ENCODE data around the gene NKD1.

Gene NKD1

GRCh38 chr16:50627419-50627818 lies 79.2 kb downstream of the NKD1 start:
- peak in 12 of 51 donors; percentile 6 to 26 (median 13) for DNase-seq

- no peak for DNase-seq
Observed at GRCh38 chr16:50628156-50628802, 80.1 kb downstream of the NKD1 start.

- DNase-seq = no peak
Observed at GRCh38 chr16:50629334-50629733, 81.1 kb downstream of the NKD1 start.

- DNase-seq = no peak
Observed at GRCh38 chr16:50630394-50631020, 82.3 kb downstream of the NKD1 start.

GRCh38 chr16:50631249-50631984 lies 83.2 kb downstream of the NKD1 start:
- no peak for DNase-seq

GRCh38 chr16:50631985-50632576 lies 83.9 kb downstream of the NKD1 start:
- DNase-seq = no peak

- no peak for DNase-seq
Observed at GRCh38 chr16:50632927-50633800, 85.0 kb downstream of the NKD1 start.

GRCh38 chr16:50634090-50634489 lies 85.9 kb downstream of the NKD1 start:
- DNase-seq = no peak

- DNase-seq = no peak
Observed at GRCh38 chr16:50634947-50635346, 86.8 kb downstream of the NKD1 start.

- DNase-seq = no peak
Observed at GRCh38 chr16:50635505-50636392, 87.6 kb downstream of the NKD1 start.

GRCh38 chr16:50636753-50637374 lies 88.7 kb downstream of the NKD1 start:
- no peak for DNase-seq

- DNase-seq = no peak
Observed at GRCh38 chr16:50637716-50638602, 89.8 kb downstream of the NKD1 start.

GRCh38 chr16:50638816-50639670 lies 90.8 kb downstream of the NKD1 start:
- no peak for DNase-seq

- no peak for DNase-seq
Observed at GRCh38 chr16:50640391-50640790, 92.2 kb downstream of the NKD1 start.

- no peak for DNase-seq
Observed at GRCh38 chr16:50640919-50641817, 93.0 kb downstream of the NKD1 start.

- DNase-seq = no peak
Observed at GRCh38 chr16:50641818-50642187, 93.6 kb downstream of the NKD1 start.

GRCh38 chr16:50642349-50642748 lies 94.2 kb downstream of the NKD1 start:
- DNase-seq = no peak

Measured in hypothalamus (tissue), 51 donors.